Head of caudate nucleus (tissue), 42 donors: ENCODE data around the gene CD34.

ENCODE experiments used
- DNase-seq, 42 donors: peaks; one replicate each; pipeline versions ENCODE4 v3.0.0 to v3.0.0-alpha.2; 2020 to 2021; ENCODE audit warnings: mixed read lengths in 7 of 42
- intact Hi-C: fragments of 100-400 bp; cut with DNase I; formaldehyde crosslinking; loops from one replicate; pipeline ENCODE4 v1.15.0; 2022

The CD34 gene

GRCh38 chr1:207863893-207864535 is 46.9 kb downstream of the CD34 start:
- intact Hi-C loops, result no loop called here
- peak in 19 of 42 donors; percentile 11 to 75 (median 41) for DNase-seq

DNA sequence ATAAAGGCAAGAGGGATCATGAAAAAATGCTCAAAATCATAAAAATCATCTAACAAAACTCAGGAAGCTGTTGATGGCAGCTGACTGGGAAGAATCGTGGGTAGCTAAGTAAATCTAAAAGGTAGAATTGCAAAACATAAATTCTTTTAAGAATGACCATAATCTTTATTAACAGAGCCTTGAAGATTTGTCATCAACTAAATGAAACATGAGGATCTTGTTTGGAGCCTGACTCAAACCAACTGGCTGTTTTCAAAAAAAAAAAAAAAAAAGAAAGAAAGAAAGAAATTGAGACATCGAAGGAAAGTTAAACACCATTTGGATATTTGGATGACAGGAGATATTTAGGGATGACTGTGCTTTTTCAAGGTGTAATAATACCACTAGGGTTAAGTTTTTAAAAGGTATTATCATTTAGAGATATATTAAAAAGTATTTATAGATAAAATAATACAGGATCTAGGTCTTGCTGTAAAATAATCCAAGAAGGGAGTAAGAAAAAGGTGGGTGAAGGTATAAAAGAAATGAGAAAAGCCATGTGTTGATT is 48.6 kb downstream of the CD34 start:
- intact Hi-C loops, result no loop called here
- no peak for DNase-seq

DNA sequence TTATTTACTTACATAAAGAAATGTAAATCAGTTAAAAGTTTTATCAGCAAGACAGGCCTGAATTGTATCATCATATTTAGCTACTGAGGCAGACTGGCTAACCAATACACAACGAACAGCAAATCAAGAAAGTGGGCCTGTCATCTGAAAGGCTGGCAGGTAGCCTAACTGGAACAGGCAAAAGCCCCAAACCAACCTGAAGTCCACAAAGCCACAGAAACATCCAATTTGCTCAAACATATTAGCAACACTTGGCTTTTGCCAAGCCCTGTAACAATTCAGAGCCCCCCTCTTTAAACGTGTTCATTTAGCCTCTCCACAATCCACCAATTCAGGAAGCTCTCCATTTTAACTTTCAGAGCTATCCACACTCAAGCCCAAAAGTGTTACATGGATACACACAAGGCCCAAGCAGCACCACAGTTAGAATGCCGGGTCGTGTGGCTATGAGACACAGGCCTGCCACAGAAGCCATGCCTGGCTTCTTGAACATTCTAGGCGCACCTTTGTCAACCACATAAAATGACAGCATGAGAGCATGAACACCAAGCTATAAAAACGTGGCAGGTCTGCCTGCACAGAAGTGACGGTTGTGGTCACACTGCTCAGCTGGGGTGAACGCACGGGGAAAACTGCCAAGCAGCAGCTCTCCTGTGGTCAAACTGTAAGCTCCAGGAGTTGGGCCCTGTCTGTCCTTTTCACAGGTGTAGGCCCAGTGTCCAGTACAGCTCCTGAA is 49.3 kb downstream of the CD34 start:
- intact Hi-C loops, result no loop called here
- DNase-seq, result peak in 1 of 42 donors; percentile 45

- intact Hi-C loops, result no loop called here
- peak in 1 of 42 donors; percentile 36 for DNase-seq
Measured at GRCh38 chr1:207860531-207860930, 50.4 kb downstream of the CD34 start.

DNA sequence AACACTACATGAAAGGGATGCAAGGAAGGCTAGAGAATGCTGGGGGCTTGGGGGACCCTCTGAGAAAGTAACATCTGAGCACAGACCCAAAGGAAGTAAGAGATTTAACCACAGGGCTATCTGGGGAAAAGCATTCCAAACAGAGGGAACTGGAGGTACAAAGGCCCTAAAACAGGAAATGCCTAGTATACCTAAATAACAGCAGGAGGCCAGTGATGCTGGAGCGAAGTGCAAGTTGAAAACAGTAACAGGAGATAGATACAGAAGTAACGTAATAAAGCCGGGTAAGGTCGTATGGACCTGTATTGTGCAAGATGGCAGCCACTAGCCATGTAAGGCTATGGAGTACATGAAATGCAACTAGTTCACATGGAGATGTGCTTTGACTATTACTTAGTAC is 52.1 kb downstream of the CD34 start:
- intact Hi-C loops, result no loop called here
- peak in 1 of 42 donors; percentile 28 for DNase-seq

- intact Hi-C loops, result no loop called here
- no peak for DNase-seq
Measured at GRCh38 chr1:207858281-207858680, 52.6 kb downstream of the CD34 start.

DNA sequence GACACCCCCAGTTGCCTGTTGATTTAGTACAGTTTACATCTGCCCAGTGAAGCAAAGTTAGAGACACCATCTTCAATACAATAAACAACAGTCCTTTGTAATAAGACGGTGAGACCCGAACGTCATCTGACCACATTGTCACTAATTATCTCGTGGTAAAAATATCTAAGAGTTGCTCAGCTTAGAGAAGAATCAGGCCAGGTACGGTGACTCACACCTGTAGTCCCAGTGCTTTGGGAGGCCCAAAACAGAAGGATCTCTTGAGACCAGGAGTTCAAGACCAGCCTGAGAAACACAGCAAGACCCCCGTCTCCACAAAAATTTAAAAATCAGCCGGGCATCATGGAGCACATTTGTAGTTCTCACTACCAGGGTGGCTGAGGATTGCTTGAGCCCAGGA is 53.5 kb downstream of the CD34 start:
- intact Hi-C loops, result no loop called here
- peak in 1 of 42 donors; percentile 44 for DNase-seq

DNA sequence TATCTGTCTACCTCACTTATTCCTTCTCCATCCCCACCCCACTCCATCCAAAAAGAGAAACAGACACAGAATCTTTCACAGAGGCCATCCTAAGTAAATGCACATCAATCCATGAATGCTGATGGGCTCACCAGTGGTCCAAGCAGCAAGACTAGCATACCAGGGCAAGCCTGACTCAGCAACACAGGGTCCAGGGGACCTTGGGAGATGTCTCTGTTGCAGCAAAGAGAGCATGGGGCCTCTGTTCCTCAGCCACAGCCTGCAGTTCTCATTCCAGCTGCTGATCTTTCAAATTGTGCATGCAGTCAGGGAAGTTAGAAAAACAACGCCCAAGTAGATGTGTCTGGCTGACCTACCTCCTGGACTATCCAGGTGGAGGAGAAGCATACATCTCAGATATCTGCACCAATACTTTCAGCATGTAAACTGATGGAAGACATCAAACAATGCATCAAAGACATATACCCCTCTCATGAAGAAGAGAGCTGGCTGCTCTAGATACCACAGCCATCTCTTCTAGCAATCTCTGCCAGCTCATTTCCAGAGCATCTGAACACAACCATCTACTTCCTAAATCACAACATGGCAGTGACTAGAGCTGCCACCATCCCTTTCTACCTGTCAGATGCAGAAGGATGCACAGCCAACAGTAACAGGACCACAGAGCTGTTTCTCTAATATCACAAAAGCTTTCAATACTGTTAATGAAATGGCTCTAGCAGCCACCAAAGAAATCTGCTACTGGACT is 54.5 kb downstream of the CD34 start:
- intact Hi-C loops, result no loop called here
- peak in 2 of 42 donors; percentile 5 to 20 for DNase-seq

GRCh38 chr1:207854001-207854400 is 56.9 kb downstream of the CD34 start:
- intact Hi-C loops, result no loop called here
- DNase-seq, result peak in 1 of 42 donors; percentile 25

DNA sequence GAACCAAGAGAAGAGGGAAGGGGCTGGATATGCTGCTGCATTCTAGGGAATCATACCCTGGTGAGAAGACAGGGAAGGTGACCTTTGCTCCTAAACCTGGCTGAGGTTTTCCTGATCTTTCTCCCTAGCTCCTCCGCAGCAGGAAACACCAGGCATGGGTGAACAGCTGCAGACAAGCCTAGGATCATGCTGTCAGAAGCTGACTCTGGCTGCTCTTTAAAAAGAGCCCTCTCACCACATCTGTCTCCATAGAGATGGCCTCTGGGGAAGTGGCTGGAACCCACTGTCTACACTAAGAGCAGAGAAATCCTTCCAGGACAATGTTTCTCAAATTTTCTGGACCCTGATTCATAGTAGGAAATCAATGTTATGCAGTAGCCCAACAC is 57.6 kb downstream of the CD34 start:
- intact Hi-C loops, result no loop called here

DNA sequence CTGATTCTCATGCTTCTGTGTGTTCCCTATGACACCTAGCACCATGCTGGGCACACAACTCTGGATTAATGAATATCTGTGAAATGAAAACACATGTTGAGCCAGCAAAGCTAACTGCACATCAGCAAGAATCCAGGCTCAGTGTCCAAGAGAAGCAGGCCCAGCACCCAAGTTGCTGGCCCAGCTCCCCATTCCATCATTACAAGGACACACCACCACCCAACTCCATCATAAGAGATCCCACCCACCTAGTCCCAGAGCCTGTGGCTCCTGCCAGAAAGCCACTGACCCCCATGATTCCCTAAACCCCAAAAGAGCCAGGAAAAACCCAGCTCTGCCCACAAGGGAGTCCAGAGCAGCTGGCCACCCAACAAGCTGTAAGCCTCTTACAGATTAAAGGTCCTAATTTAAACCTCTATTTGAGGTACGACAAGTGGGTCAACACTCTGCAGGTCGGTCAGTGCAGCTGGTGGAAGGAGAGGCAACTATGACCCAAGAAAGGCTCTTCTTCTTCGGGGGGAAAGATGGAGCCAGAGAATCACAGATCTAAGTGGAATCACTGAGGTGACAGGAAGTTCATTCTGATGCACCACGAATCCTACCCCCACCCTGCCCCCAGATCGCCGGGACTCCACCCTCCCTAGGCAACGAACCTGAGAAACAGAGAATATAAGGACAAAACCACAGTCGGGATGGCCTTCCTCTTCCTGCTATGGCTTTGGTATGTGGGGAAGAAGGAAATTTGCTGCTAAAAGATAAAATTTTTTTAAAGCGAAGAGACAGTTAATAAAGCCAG is 58.2 kb downstream of the CD34 start:
- intact Hi-C loops, result no loop called here
- peak in 1 of 42 donors; percentile 23 for DNase-seq

More for the DNA sequence above, 57.6 kb downstream of the CD34 start:
- DNase-seq, result no peak

DNA sequence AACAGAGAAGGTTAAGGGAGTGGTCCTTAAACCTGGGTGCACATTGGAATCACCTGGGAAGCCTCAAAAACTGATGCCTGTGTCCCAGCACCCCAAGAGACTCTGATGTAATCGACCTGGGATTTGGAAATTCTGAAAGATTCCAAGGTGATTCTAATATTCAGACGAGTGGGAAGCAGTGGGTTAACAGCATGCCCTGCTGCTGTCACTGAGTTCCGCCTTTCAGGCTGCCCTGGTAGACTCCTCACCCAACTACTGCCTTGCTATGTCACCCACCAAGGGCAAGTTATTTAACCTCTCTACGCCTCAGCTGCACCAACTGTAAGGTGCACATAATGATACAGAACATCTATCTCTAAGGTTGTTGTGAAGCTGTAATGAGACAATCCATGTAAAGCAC is 59.2 kb downstream of the CD34 start:
- intact Hi-C loops, result no loop called here
- DNase-seq, result peak in 2 of 42 donors; percentile 17 to 18

DNA sequence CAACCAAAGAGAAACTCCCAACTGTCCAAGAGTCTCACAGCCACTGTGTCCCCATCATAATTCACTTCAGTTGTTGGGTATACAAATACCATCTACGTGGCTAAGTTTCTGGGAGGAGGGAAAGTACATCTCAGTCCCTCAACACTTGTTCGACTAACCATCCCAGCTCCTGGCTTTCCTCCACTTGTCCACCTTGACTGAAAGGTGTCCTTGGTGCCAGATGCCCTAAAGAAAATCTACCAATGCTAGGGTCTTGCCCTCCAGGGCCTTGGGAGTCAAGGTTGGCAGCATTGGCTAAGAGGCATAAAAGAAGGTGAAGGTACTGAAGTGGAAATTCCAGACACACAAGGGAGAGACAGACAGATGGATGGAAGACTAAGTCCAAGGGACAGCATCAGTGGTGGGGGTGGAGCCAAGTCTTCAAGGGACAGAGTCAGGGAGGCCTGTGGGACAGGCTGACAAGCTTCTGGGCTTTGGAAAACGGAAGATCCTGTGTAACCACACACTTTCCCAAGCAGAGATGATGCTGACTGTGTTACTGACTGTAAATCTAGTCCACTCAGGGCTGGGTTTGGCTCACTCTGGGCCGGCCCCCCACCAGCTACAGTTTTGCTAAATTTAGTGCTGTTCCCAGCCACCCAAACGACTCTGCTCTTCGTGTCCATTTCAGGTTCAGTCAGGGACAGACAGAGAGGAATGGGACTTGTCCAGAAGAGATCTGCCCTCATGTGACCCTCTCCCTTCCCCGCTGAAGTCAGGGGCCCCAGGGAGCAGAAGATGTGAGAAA is 60.1 kb downstream of the CD34 start:
- intact Hi-C loops, result no loop called here
- peak in 2 of 42 donors; percentile 3 to 22 for DNase-seq

GRCh38 chr1:207849646-207850045 is 61.3 kb downstream of the CD34 start:
- DNase-seq, result peak in 1 of 42 donors; percentile 13
- intact Hi-C loops, result no loop called here

GRCh38 chr1:207849016-207849415 is 61.9 kb downstream of the CD34 start:
- DNase-seq, result peak in 3 of 42 donors; percentile 2 to 19 (median 8)
- intact Hi-C loops, result no loop called here

GRCh38 chr1:207848234-207848633 is 62.7 kb downstream of the CD34 start:
- intact Hi-C loops, result no loop called here
- peak in 4 of 42 donors; percentile 4 to 58 (median 16) for DNase-seq

DNA sequence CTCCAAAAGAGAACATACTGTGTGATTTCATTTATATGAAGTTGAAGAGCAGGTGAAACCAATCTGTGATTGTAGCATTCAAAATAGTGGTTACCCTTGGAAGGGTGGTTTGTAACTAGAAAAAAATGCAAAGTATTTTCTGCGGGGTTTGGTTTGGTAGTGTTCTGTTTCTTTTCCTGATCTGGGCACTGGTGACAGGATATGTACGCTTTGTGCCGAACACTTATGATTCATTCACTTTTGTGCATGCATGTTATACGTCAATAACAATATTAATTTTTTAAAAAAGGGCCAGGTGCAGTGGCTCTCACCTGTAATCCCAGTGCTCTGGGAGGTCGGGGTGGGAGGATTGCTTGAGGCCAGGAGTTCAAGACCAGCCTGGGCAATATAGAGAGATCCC is 63.8 kb downstream of the CD34 start:
- peak in 1 of 42 donors; percentile 2 for DNase-seq
- intact Hi-C loops, result no loop called here

DNA sequence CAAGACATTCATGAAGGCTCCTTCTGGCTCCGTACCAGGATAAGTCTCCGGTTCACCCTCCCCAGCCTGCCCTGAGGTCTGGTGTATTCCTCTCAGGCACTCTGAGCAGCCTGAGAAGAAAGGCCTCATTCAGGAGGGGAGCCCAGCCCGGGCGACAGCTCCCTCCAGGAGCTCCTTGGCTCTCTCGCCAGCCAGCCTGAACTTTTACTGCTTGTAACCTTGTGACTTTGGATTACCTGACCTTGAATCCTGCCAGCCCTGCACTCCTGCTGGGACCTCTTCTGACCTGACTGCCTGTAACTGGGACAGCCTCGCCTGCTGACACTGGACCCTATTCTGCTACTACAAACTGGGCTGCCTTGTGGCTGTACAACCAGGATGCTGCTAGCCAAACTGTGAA is 65.8 kb downstream of the CD34 start:
- DNase-seq, result peak in 16 of 42 donors; percentile 8 to 74 (median 53)

More for the DNA sequence above, 65.8 kb downstream of the CD34 start:
- intact Hi-C loops, result no loop called here
